Mucosa of rectum (tissue), 2 donors: Measurements from ENCODE around the gene CREB3L1.

ENCODE experiments used
- H3K27ac ChIP-seq, 2 donors: one replicate each; pipeline ENCODE4 v1.7.0; 2013; ENCODE audit warnings: inconsistent platforms in 2 of 2, low read depth in 2 of 2, low read length in 2 of 2
- H3K27me3 ChIP-seq, 2 donors: one replicate each; pipeline ENCODE4 v1.7.0; 2013; ENCODE audit warnings: low read length in 2 of 2; ENCODE audit not compliant: control insufficient read depth in 2 of 2, insufficient read depth in 2 of 2
- H3K36me3 ChIP-seq, 2 donors: one replicate each; pipeline ENCODE4 v1.7.0; 2013; ENCODE audit warnings: low read length in 2 of 2; ENCODE audit not compliant: control insufficient read depth in 2 of 2, insufficient read depth in 2 of 2
- H3K4me1 ChIP-seq, 2 donors: one replicate each; pipeline ENCODE4 v1.7.0; 2013; ENCODE audit warnings: low read length in 2 of 2, mild to moderate bottlenecking in 1 of 2; ENCODE audit not compliant: control insufficient read depth in 2 of 2, insufficient read depth in 2 of 2
- H3K4me3 ChIP-seq, 2 donors: one replicate each; pipeline ENCODE4 v1.7.0; 2013; ENCODE audit warnings: low read length in 2 of 2
- H3K9ac ChIP-seq, 2 donors: one replicate each; pipeline ENCODE4 v1.7.0; 2013; ENCODE audit warnings: low read length in 2 of 2, low read depth in 1 of 2, mild to moderate bottlenecking in 1 of 2
- H3K9me3 ChIP-seq, 2 donors: one replicate each; pipeline ENCODE4 v1.7.0; 2013; ENCODE audit warnings: low read length in 2 of 2; ENCODE audit not compliant: control insufficient read depth in 2 of 2
- donor health status: healthy.
- donor health status: Normal muscosa, but diverticular disease.

CREB3L1 gene

GRCh38 chr11:46248289-46249102, 29.0 kb upstream of the CREB3L1 start:
- no peaks in the 10 kb centered on the region for H3K36me3 ChIP-seq
- no peak overlapping the region for H3K27ac ChIP-seq
- peaks cover 30 to 51% of the 10 kb centered on the region in 2 donors for H3K4me1 ChIP-seq
- no peaks in the 10 kb centered on the region for H3K9me3 ChIP-seq
- H3K9ac ChIP-seq, result no peak overlapping the region
- no peaks in the 10 kb centered on the region for H3K27me3 ChIP-seq
- no peak overlapping the region for H3K4me3 ChIP-seq

- Histone ChIP-seq H3K4me3 (no peak overlapping the region), H3K4me1 (peaks cover 33 to 56% of the 10 kb centered on the region in 2 donors), H3K36me3 (no peaks in the 10 kb centered on the region), H3K9me3 (no peaks in the 10 kb centered on the region), H3K9ac (no peak overlapping the region), H3K27me3 (no peaks in the 10 kb centered on the region), H3K27ac (no peak overlapping the region)
These were observed 28.1 kb upstream of the CREB3L1 start for GRCh38 chr11:46249103-46249937.

- Histone ChIP-seq H3K9ac (peak overlapping the region in 1 of 2 donors; percentile 5), H3K4me3 (no peak overlapping the region), H3K36me3 (no peaks in the 10 kb centered on the region), H3K4me1 (peaks cover 33 to 61% of the 10 kb centered on the region in 2 donors), H3K27me3 (no peaks in the 10 kb centered on the region), H3K27ac (peak overlapping the region; percentile 12 to 48), H3K9me3 (no peaks in the 10 kb centered on the region)
These were observed 27.3 kb upstream of the CREB3L1 start for GRCh38 chr11:46249938-46250744.

DNA sequence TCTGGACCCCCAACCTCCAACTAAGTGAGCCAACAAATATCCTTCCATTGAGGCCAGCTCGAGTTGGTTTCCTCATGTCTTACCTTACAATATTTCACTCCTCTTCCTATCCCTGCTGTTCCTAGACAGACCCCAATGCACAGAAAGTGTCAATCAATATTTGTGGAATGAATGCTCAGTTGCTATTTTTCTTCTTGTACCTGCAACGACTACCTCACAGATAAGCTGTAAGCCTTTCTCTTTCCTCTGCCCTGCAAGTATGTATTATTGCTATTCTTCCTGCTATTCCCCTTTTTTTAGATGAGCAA, 26.8 kb upstream of the CREB3L1 start:
- Histone ChIP-seq H3K27ac (peak overlapping the region; percentile 12 to 48), H3K9ac (peak overlapping the region in 1 of 2 donors; percentile 5), H3K27me3 (no peaks in the 10 kb centered on the region), H3K4me3 (no peak overlapping the region), H3K36me3 (no peaks in the 10 kb centered on the region), H3K9me3 (no peaks in the 10 kb centered on the region), H3K4me1 (peaks cover 33 to 61% of the 10 kb centered on the region in 2 donors)

DNA sequence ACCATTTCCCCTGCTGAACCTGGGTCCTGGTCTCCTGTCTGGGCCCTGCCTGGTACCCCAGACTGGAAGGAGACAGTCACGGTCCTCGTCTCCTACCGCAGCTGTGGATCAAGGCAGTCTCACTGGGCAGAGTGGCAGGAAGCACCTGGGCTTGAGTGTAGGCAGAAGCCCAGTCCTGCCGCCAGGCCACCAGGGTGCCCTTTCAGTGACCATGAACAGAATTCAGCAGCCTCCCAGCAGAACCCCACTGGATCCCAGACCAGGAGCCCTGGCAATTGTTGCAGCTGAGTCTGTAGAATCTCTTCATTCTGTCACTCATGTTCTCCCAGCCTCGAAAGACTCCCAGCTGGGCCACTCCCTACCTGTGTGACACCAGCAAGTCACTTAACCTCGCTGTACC, 25.5 kb upstream of the CREB3L1 start:
- Histone ChIP-seq H3K27ac (peak overlapping the region in 1 of 2 donors; percentile 81), H3K4me3 (no peak overlapping the region)

DNA sequence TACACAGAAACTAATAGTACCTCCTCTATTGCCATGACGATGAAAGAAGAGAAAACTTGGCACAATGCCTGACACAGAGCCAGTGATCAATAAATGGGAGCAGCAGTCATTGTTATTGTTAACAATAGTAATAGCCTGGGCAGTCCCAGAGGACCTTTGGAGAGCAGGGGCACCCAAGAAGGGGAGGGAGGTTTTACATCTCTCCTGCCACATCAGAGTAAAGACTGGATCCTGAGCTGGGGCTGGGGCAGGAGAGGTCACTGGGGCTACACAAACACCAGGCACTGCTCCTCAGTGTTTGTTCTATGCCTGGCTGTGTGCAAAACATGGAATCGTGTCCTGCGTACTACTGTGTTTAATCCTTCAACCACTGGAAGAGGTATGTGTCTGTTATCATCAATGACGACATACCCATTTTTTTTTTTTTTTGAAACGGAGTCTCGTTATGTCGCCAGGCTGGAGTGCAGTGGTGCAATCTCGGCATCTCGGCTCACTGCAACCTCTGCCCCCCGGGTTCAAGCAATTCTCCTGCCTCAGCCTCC, 25.0 kb upstream of the CREB3L1 start:
- no peaks in the 10 kb centered on the region for H3K9me3 ChIP-seq
- no peaks in the 10 kb centered on the region for H3K36me3 ChIP-seq
- peak overlapping the region in 1 of 2 donors; percentile 2 for H3K9ac ChIP-seq
- peak overlapping the region in 1 of 2 donors; percentile 81 for H3K27ac ChIP-seq
- no peak overlapping the region for H3K4me3 ChIP-seq
- no peaks in the 10 kb centered on the region for H3K27me3 ChIP-seq
- H3K4me1 ChIP-seq, result peaks cover 33 to 61% of the 10 kb centered on the region in 2 donors

More for the DNA sequence above, 25.5 kb upstream of the CREB3L1 start:
- H3K4me1 ChIP-seq, result peaks cover 33 to 61% of the 10 kb centered on the region in 2 donors
- H3K9ac ChIP-seq, result peak overlapping the region in 1 of 2 donors; percentile 2
- H3K36me3 ChIP-seq, result no peaks in the 10 kb centered on the region
- no peaks in the 10 kb centered on the region for H3K27me3 ChIP-seq
- no peaks in the 10 kb centered on the region for H3K9me3 ChIP-seq

GRCh38 chr11:46253258-46254132, 24.0 kb upstream of the CREB3L1 start:
- H3K27ac ChIP-seq, result peak overlapping the region; percentile 72 to 81
- no peaks in the 10 kb centered on the region for H3K36me3 ChIP-seq
- H3K4me3 ChIP-seq, result peak overlapping the region in 1 of 2 donors; percentile 26
- H3K4me1 ChIP-seq, result peaks cover 33 to 60% of the 10 kb centered on the region in 2 donors
- H3K9ac ChIP-seq, result peak overlapping the region in 1 of 2 donors; percentile 54
- H3K9me3 ChIP-seq, result no peaks in the 10 kb centered on the region
- no peaks in the 10 kb centered on the region for H3K27me3 ChIP-seq

- Histone ChIP-seq H3K27me3 (no peaks in the 10 kb centered on the region), H3K36me3 (no peaks in the 10 kb centered on the region), H3K9me3 (no peaks in the 10 kb centered on the region), H3K9ac (peak overlapping the region in 1 of 2 donors; percentile 54), H3K27ac (peak overlapping the region; percentile 72 to 81), H3K4me3 (peak overlapping the region in 1 of 2 donors; percentile 26), H3K4me1 (peaks cover 33 to 55% of the 10 kb centered on the region in 2 donors)
These were observed 23.4 kb upstream of the CREB3L1 start for GRCh38 chr11:46254133-46254491.

GRCh38 chr11:46256540-46257001, 20.9 kb upstream of the CREB3L1 start:
- Histone ChIP-seq H3K9me3 (no peaks in the 10 kb centered on the region), H3K4me1 (peaks cover 20 to 31% of the 10 kb centered on the region in 2 donors), H3K27me3 (no peaks in the 10 kb centered on the region), H3K27ac (no peak overlapping the region), H3K36me3 (no peaks in the 10 kb centered on the region), H3K9ac (no peak overlapping the region), H3K4me3 (no peak overlapping the region)
